Neural progenitor cell (in vitro differentiated cells): Measurements from ENCODE around the gene OVAAL.

Experiments
- EZH2 ChIP-seq: fragments of 200-600 bp; sonication (generic); IDR thresholded peaks from 2 replicates; pipeline ENCODE4 v1.6.1; 2017; ENCODE audit warnings: antibody characterized with exemption, mild to moderate bottlenecking, moderate library complexity
- TF ChIP-seq, protein P1 (sequence below): fragments of 200-600 bp; sonication (generic); IDR thresholded peaks from 2 replicates; pipeline ENCODE4 v1.5.1; 2017; ENCODE audit warnings: antibody characterized with exemption, mild to moderate bottlenecking

DNA sequence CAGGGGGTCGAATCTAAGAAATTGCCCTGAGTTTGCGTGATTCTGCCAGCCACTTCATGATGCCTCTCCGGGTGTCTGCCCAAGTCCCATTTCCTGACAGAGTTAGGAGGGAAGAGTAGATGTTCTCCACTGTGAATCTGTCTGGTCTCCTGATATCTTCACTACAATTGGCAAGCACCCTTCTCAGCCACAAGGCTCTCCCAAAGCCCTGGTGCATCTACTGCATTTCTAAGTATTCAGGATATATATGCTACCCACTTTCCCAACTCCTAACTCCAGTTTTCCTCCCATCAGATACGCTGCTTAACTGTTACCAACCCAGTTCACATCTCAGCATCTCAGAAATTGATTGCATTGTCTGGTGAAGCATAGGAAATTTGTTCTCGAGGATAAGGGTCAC is 25.9 kb upstream of the OVAAL start:
- TF ChIP-seq, protein P1, sequence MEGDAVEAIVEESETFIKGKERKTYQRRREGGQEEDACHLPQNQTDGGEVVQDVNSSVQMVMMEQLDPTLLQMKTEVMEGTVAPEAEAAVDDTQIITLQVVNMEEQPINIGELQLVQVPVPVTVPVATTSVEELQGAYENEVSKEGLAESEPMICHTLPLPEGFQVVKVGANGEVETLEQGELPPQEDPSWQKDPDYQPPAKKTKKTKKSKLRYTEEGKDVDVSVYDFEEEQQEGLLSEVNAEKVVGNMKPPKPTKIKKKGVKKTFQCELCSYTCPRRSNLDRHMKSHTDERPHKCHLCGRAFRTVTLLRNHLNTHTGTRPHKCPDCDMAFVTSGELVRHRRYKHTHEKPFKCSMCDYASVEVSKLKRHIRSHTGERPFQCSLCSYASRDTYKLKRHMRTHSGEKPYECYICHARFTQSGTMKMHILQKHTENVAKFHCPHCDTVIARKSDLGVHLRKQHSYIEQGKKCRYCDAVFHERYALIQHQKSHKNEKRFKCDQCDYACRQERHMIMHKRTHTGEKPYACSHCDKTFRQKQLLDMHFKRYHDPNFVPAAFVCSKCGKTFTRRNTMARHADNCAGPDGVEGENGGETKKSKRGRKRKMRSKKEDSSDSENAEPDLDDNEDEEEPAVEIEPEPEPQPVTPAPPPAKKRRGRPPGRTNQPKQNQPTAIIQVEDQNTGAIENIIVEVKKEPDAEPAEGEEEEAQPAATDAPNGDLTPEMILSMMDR: no peak
- no peak for TF ChIP-seq EZH2
